HG03095 (cell line): ENCODE measurements around the gene HOMER2.

Source experiments
- ATAC-seq: cut with Tn5 transposase; IDR thresholded peaks from one replicate; pipeline ENCODE4 v1.9.1; 2021; ENCODE audit warnings: moderate library complexity; ENCODE audit not compliant: unreplicated experiment

The HOMER2 gene

GRCh38 chr15:82933576-82933975 is 18.9 kb downstream of the HOMER2 start:
- no peak for ATAC-seq

GRCh38 chr15:82931221-82931620 is 21.3 kb downstream of the HOMER2 start:
- no peak for ATAC-seq

GRCh38 chr15:82930461-82930860 is 22.1 kb downstream of the HOMER2 start:
- no peak for ATAC-seq

GRCh38 chr15:82928711-82929110 is 23.8 kb downstream of the HOMER2 start:
- no peak for ATAC-seq

- no peak for ATAC-seq
These were observed 28.8 kb downstream of the HOMER2 start for GRCh38 chr15:82923744-82924143.

GRCh38 chr15:82922737-82923136 is 29.8 kb downstream of the HOMER2 start:
- no peak for ATAC-seq

- no peak for ATAC-seq
These were observed 30.6 kb downstream of the HOMER2 start for GRCh38 chr15:82921939-82922338.

- no peak for ATAC-seq
These were observed 31.3 kb downstream of the HOMER2 start for GRCh38 chr15:82921242-82921641.

- ATAC-seq = no peak
These were observed 33.2 kb downstream of the HOMER2 start for GRCh38 chr15:82919231-82919886.

- ATAC-seq = no peak
These were observed 33.8 kb downstream of the HOMER2 start for GRCh38 chr15:82918607-82919230.

GRCh38 chr15:82918162-82918561 is 34.4 kb downstream of the HOMER2 start:
- no peak for ATAC-seq

GRCh38 chr15:82917249-82917648 is 35.3 kb downstream of the HOMER2 start:
- ATAC-seq = no peak

- no peak for ATAC-seq
These were observed 36.2 kb downstream of the HOMER2 start for GRCh38 chr15:82916161-82916952.

- ATAC-seq = no peak
These were observed 38.1 kb downstream of the HOMER2 start for GRCh38 chr15:82914396-82914795.

GRCh38 chr15:82911458-82911857 is 41.1 kb downstream of the HOMER2 start:
- no peak for ATAC-seq

- no peak for ATAC-seq
These were observed 41.8 kb downstream of the HOMER2 start for GRCh38 chr15:82910721-82911120.

- ATAC-seq = no peak
These were observed 43.3 kb downstream of the HOMER2 start for GRCh38 chr15:82909080-82909815.

GRCh38 chr15:82907350-82907749 is 45.2 kb downstream of the HOMER2 start:
- ATAC-seq = no peak

GRCh38 chr15:82904574-82904973 is 47.9 kb downstream of the HOMER2 start:
- no peak for ATAC-seq

- no peak for ATAC-seq
These were observed 49.0 kb downstream of the HOMER2 start for GRCh38 chr15:82903511-82903910.

GRCh38 chr15:82901114-82901805 is 51.3 kb downstream of the HOMER2 start:
- no peak for ATAC-seq
